ENCODE data around the gene ZFYVE28.

Gene ZFYVE28

DNA sequence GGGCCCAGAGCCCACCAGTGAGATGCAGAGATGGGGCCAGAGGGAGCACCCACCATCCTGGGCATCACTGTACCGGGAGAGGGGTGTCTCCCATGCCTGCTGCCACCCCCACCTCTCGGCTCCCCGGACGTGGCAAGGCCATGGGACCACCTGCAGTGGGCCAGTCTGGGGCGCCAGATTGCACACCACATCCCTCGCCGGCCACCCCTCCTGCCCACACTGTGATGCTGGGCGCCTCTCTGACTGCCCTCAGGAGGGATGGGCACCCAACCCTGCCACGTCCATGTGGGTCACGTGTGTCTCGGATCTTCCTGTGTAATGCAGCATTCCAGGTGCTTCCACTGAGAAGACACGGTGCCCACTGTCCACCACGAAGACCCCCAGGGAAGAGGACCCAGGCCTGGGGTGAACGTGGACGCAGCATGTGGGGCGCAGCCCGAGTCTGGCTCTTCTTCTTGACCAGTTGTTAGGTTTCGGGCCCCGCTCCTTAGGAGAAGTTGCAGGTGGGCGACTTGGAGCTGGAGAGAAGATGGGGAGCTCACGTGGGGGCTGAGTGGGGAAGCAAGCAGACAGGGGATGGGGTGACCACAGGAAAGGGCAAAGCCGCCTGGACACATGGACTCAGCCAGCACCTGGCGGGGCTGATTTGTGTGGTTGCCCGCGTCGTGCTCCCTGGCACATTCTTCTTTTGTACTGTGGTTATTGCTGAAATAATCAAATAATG lies 47.7 kb downstream of the ZFYVE28 start:
- DNase-seq: no peak

DNA sequence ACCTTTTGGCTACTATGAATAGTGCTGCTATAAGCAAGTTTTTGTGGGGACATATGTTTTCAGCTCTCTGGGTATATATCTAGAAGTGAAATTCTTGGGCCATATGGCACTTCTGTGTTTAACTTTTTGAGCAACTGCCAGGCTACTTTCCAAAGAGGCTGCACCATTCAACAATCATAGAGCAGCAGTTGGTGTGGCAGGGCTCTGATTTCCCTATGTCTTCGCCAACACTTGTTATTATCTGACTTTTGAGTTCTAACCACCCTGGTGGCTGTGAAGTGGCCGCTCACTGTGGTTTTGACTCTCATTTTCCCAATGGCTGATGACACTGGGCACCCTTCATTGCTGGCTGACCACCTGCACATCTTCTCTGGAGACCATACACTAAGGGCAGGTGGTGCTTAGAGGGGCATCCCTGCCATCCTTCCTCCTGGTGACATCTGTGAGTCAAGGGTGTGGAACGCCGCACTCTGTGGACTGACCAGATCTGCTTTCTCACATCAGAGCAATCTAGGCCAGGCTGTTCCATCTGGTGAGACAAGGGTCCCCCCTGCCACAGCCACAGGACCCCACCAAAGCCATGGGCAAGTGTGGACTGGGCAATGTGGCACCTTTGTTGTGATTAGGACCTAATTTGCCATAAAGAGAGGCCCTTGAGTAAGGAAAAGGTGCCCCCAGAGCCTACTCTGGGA lies 49.6 kb downstream of the ZFYVE28 start:
- no peak for DNase-seq

DNA sequence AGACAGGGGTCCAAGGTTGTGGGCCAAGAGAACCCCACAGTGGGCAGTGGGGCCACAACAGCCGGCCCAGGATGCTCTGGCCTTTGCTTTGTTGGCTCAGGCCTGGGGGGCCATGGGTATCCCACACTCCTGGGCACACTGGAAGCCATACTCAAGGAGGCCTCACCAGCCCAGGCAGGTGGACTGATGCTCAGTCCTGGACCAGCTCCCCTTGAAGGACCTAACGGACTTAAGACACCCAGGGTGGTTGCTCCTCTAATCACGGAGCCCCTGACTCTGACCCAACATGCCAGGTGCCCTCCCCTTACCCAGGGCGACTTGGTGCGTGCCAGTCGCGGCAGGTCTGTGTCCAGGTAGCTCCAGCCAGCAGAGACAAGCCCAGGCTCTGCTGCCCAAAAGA lies 50.8 kb downstream of the ZFYVE28 start:
- DNase-seq: no peak

DNA sequence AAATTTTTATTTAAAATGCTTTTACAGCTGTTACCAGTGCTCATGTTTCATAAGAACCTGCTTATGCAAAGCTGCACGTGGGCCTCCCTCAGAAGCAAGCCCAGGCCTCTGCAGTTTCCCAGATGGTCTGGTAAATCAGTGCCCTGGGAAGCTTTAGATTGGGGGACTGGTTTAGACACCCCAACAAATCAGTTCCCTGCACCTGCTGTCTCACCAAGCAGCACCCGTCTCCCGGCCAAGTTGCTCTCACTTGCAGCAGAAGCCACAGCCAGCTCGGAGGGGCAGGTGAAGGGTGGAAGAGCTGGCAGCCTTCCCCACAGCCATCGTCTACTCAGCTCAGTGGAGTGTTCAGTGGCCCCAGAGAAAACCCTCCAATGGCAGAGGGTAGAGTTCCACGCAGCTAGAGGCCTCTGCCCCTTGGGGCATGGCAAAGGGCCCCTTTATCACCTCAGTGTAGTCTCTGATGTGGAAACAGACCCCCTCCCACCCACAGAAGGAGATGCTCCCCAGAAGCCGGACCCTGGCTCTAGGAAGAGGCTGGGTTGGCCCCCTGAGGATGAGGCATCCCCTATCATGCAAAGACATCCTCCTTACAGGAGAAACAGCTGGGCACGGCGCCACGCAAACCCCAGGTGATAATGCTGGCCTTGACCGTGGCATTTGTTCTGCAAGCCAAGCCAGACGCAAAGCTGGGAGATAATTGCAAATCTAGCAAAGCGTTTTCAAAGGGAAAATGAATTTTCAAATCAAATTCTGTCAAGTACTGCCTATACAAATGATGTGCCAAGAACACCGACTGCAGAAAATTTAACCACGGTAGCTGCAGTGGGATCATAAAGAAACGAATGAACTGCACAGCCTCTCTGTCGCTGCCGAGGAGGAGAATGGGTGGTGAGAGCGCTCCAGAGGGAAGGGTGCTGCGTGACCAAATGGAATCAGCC lies 51.9 kb downstream of the ZFYVE28 start:
- DNase-seq: peak in 11 of 56 donors; percentile 16 to 64 (median 31)

DNA sequence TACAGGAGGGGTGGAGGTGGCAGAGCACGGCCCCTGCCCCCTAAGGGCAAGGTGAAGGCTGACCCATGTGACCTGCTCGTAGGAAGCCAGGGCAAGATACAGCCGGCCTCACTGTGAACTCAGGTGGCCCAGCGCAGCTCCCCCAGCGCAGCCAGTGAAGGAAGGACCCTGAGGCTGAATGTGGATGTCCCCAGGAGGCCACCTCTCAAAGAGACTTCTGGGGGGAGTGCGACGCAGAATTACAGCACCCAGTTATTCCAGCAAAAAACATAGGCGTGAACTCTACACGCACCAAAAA lies 52.6 kb downstream of the ZFYVE28 start:
- DNase-seq: no peak

DNA sequence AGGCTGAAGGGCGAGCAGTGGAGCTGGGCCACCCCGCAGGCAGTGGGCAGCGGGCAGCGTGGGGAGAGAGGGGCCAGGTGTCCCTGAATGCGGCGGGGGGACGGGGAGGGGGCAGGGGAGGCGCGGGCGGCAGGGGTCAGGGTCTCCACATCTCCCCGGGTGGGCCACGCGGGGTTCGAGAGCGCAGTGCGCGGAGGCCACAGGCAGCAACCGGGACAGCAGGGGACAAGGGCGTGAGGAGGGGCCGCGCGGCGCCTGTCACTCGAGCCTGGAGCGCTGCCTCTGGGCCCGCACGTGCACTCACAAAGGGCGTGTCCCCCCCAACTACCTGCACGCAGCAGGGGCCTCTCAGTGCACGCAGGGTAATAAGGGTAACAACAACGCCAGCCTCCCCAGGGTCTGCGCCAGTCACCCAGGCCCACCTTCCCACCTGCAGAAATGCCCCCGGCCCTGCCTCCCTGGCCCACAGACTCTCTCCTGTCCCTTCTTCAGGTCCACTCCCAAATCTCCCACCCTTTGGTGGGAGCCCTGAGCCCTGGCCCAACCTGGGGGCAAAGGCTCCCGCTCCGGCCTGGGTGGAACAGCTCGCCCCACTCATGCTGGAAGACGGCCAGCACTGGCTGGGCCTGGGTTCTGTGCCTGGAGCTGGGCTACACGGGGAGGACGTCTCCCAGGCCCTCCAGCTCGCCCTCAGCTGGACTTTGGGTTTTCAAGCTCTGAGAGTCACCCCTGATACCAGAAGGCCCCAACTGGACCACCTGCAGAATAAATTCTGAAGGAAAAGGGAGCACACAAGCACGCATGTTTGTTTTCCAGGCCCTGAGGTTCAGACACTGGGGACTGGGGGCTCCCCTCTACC lies 53.2 kb downstream of the ZFYVE28 start:
- no peak for DNase-seq

DNA sequence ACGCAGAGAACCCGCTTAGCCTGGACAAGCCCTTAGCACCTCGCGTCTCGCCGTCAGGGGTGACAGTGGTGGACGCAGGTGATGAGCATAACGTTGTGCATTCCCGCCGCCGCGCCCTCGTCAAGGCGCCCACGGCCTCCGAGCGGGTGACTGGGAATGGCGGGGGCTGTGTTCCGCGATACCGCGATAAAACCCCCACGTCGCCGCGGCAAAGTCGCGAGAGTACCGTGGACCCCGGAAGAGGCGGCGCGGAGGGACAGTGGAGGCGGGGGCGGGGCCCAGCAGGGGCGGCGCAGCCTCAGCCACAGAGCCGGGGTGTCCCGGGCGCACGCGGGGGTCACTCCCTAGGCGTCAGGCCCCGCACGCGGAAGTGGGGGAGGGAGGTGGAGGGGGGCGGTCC lies 53.8 kb downstream of the ZFYVE28 start:
- DNase-seq: peak in 5 of 56 donors; percentile 20 to 39 (median 28)

DNA sequence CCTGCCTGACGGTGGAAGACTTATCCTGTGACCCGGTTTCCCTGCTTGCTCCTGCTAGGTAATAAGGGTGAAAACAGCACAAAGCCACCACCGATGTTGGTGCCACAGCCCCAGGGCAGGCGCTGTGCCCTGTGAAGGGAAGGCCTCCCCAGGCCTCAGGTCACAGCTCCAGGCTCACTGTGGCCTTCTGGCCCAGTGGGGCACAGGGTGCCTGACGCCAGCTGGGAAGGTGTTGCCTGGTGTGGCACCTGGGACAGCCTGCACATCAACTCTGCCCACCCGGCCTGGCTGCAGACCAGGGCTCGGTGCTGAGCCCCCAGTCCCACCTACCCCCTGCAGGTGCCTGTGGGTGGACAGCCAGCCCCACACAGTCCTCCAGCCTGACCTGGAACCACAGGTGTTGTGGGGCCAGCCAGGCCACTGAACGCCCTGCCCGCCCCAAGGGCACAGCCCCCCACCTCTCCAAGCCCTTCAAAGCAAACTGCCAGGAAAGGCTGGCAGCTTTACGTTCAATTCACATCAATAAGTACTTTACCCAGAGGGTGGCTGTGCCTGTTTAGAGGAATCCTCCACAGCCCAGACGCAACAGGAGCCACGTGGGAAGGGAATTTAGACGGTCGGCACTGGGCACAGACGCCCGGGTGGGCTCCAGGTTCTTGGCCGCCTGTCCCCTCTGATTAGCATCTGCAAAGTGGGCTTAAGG lies 54.3 kb downstream of the ZFYVE28 start:
- no peak for DNase-seq

DNA sequence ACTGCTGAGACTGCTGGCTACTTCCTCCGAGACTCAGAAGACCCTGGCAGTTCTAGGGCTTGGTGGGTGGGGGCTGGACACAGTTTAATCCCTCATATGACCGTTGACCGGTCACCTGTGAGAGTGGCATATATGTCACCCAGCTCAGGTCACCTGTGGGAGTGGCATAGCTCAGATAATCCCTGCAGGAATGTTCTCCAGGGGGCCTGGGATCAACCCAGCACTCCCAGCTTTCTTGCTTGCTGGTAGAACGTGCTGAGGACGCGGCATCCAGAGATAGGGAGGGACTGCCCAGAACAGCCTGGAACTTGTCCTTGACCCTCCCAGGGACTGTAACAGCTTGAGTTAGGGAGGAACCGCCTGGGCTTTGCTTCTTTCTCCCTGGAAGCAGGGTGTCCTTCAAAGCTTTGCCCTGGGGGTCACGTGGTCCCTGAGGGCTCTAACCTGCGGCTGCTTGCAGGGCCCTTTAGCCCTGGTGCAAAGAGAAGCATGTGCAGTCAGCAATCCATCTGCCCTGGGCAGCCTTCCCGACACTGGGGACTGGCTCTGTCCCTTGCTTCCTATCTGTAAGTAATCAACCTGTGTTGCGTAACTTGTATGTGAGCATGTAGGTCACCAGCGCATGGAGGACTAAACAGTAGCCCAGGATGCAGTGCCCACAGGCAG lies 55.3 kb downstream of the ZFYVE28 start:
- no peak for DNase-seq

DNA sequence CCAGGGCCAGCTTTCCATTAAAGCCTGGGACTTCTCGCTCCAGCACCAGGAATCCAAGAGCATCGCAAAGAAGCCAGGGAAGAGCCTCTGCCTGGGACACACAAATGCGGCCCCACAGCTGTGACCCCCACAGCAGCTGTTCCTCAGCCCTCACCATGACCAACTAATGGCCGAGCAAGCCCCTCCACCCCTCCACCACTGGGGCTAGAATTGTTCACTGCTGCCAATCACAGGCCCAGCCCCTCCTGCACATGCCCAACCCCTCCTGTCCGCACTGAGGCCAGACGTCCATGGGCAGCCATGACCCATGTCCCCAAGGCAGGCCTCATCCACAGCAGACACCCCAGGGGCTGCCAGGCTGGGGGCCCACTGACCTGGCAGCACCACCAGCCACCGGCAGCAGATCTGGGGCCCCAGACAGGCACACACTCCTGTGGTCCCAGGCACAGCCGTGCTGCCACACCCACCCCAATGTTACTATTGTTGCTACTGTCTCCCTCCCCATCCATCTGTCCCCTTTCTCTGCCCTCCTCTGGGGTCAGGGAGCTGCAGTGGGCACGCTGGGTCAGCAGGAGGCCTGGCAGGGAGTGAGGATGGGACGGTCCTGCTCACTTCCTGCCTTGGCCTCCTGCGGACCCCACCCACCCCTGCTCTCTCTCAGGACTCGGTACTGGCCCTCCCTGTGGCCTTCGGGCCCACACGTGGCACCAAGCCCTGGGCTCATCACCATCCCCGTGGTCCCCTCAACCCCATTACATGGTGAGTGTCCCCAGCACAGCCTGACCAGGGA lies 56.0 kb downstream of the ZFYVE28 start:
- DNase-seq: no peak

DNA sequence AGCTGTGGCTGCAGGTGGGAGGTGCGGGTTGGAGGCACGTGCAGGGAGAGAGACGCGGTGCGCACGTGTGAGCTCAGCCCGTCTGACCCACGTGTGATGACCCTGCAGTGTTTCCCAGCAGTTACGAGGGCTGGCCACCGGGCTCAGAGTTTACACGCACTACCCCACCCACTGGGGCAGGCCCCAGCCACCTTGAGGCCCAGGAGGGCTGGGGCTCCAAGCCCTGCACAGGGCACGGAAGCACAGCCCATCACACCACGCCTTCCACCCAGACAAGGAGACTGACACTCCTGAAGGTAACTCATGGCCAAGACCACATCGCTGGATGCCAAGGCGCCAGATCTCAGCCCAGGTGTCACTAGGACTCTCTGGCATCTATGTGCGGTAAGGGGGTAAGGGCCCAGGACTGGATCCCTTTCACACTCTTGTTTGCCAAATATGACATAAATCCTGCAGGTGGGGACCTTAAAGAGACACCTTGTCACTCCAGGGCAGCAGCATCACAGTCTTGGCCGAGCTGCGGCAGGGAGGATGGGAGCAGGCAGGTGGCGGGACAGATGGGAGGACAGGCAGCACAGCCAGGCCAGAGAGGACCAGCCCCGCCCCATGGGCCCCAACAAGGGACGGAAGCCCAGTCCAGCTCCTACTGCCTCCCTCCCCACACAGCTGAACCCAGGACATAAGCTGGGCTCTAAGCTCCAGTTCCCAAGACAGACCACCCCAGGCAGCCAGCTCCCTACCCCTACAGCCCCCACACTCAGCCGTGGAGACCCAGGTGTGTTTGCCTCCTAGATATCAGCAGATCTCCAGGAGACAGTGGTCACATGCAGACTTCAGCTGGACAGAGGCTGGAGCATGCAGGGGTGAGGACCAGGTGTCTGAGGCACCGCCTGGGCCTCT lies 56.8 kb downstream of the ZFYVE28 start:
- DNase-seq: no peak

DNA sequence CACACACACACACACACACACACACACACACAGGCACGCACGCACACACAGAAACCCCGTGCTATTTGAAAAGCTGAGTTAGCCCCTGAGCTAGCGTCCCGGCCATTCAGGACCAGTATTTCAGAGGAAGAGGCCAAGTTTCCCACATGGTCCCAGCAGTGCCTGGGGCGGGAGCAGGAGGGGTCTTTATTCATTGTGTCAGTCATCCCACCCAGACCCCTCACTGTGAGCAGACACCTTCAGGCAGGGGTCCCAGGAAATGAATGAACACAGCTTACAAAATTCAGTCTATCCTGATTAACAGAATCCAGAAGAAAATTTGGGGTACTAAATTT lies 58.1 kb downstream of the ZFYVE28 start:
- no peak for DNase-seq

DNA sequence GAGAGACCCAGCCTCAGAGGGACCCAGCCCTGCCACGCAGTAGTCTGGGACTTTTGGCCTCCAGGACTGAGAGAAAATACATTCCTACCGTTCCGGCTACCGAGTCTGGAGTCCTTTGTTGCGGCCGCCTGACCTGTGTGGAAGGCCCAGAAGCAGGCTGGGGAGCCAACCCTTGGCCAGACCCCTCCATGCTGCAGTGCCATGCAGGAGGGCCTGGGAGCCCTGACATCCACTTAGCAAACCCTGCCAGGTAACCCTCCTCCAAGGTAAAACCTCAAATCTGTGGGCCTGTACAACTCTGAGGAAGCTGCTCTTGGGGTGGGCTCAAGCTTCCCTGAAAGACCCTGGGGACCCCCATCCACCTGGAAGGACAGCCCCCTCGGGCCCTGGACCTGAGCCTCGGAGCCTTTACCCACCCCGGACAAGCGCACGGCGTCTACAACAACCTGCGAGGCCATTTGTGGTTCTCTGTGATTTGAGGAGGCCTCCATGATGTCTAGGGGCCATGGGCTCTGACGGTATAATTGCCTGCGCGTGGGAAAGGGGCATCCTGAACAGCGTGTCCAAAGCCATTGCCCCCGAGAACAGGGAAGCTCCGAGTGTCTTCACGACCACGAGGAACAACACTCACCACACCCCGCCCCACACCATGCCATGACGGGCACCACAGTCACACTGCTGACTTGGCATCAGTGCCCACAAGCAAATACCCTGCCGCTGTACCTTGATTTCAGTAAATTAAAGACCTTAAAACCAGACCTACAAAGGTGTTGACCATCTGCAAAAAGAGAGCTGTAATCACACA lies 58.7 kb downstream of the ZFYVE28 start:
- no peak for DNase-seq

DNA sequence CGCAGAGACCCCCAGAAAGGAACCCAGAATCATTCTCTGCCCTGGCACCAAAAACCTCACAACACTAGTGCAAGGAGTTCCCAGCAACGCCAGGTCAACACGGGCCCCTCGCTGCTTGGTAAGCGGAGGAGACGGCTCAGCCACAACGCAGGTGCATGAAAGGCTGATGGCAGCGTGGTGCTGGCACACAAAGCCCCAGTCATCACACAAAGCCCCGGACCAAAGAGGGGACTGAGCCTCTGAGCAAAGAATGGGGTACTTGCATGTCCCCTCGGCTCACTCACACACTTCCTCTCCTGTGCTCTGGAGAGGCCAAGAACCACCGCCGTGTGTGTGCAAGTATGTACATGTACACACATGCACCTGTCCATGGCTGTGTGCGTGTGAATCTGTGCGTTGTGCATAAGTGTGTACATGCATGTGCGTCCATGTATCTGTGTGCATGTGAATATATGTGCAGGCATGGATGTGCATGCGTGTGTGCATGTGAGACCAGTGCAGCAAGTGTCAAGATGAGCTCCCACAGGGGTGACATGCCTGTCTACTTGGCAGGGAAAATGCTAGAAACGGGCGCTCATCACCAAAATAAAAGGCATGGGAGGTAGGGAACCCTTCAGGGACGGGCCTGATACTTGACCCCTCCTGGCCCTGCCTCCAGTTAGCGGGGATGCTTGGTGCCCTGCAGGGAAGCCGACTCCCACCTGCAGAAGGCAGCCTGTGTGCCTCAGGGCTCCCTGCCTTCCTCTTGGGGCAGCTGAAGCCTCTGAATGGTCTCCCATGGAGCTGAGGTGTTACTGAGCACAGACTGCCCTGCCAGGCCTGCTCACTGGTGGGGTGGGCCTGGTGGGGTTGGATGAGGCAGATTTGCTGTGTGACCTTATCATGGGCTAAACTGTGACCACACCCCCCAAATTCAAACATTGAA lies 60.4 kb downstream of the ZFYVE28 start:
- no peak for DNase-seq

DNA sequence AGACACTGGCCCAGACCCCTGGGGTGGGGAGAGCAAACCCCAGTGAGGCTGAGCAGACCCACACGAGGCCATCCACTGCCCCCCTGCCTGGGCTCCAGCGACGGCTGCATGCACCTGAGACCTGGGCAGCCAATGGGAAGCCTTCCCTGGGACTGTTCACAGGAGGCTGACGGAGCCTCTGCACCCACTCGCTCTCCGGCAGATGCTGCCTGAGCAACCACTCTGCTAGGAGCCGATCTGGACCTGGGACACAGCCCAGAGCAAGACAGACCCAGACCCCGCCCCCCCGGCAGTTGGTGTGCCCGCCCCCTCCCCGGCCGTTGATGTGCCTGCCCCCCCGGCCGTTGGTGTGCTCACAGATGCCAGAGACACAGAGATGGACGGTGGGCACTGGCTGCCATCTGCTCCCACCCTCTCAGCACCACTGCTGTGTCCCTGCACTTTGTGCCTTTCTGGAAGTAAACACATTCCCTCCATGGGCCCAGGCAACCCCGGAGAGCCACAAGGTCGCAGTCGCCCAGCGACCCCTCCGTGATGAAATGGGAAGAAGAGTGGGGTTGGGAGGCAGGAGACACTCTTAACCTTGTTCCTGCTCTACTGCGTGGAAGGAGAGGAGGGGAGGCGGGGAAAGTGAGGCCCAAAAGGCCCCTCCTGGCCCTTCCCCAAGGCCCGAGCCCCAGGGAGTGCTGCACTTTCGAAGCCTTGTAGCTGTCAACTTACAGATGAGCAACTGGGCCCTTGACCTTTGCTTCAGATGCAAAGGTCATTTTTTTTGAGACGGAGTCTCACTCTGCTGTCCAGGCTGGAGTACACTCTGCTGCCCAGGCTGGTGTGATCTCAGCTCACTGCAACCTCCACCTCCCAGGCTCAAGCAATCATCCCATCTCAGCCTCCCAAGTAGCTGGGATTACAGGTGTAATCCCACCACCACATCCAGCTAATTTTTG lies 62.0 kb downstream of the ZFYVE28 start:
- DNase-seq: no peak

Data from amygdala (tissue), 56 donors.